Cortex of kidney (tissue), 1 donor: ENCODE measurements around the gene NR1H3.
"Not testable (repeated sequence)": the region's sequence is repeated elsewhere in the genome, so short reads cannot be mapped to it uniquely, and the experiment has no call there.

Experiments used
- DNase-seq: peaks from one replicate; lab custom pipeline; 2025; lab: John Stamatoyannopoulos, UW

NR1H3 gene

DNA sequence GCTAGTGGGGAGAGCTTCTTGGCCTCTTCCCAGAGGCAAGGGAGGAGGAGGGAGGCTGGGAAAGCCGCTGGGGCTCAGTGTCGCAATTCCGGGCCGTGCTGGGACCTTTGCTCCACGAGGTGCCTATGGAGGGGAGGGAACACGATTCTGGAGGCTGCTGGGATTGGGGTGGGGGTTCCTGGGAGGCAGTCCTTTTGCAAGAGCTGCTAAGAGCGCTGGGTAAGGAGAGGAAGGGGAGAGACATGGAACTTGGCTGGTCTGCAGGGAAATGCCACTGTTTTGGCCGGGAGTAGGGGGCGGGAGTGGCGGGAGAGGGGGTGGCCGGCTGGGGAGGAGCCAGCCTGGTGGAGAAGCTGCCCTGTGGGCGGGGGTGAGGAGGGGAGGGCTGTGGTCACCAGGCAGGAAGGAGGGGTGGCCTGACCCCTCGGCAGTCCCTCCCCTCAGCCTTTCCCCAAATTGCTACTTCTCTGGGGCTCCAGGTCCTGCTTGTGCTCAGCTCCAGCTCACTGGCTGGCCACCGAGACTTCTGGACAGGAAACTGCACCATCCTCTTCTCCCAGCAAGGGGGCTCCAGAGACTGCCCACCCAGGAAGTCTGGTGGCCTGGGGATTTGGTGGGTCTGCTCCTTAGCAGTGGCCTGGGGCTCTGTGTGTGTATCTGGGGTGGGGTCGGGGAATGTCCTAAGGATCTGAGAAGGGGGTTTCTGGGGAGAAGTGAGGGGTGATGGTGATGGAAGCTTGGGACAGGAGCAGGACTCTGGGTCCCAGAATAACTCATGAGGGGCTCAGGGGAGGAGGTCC lies at the start of gene NR1H3:
Gene NR1H3, plus strand, starts transcription at position 480 of the 800 bp plus-strand sequence. CDS start 1,221 bp downstream, outside the sequence.
- no peak for DNase-seq

DNA sequence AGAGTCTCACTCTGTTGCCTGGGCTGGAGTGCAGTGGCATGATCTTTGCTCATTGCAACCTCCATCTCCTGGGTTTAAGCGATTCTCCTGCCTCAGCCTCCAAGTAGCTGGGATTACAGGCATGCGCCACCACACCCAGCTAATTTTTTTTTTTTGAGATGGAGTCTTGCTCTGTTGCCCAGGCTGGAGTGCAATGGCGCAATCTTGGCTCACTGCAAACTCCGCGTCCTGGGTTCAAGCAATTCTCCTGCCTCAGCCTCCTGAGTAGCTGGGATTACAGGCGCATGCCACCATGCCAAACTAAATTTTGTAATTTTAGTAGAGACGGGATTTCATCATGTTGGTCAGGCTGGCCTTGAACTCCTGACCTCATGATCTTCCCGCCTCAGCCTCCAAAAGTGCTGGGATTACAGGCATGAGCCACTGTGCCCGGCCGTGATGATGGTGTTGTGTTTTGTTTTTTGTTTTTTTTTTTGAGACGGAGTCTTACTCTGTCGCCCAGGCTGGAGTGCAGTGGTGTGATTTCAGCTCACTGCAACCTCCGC lies 49.7 kb upstream of the NR1H3 start:
- not testable (repeated sequence) for DNase-seq

DNA sequence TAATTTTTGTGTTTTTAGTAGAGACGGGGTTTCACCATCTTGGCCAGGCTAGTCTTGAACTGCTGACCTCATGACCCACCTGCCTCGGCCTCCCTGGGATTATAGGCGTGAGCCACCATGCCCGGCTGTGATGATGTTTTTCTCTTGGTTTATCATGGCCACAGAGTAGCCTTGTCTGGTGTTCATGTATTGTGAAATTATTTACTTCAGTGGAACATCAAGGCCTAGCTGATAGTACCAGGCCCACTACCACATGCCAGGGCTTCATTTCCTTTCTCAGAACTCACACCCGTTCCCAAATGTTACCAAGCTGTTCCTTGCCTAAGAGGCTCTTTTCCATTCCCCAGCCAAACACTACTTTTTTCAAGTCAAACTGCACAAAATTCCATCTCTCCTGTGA lies 49.2 kb upstream of the NR1H3 start:
- no peak for DNase-seq

DNA sequence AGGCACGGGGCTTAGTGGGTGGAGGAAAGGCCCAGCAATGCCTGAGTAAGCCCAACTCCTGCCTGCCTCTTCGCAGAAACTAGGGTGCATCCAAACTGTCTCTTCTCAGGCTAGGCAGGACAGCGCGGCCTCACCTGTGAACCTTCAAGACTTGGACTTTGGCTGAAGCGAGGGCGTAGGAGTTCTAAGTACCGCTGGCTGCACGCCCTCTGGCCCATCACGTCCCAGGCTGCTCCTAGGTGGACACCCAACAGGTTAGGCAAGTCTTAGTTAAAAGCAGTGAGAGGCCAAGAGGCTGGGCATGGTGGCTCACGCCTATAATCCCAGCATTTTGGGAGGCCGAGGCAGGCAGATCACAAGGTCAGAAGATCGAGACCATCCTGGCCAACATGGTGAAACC lies 44.9 kb upstream of the NR1H3 start:
- no peak for DNase-seq

DNA sequence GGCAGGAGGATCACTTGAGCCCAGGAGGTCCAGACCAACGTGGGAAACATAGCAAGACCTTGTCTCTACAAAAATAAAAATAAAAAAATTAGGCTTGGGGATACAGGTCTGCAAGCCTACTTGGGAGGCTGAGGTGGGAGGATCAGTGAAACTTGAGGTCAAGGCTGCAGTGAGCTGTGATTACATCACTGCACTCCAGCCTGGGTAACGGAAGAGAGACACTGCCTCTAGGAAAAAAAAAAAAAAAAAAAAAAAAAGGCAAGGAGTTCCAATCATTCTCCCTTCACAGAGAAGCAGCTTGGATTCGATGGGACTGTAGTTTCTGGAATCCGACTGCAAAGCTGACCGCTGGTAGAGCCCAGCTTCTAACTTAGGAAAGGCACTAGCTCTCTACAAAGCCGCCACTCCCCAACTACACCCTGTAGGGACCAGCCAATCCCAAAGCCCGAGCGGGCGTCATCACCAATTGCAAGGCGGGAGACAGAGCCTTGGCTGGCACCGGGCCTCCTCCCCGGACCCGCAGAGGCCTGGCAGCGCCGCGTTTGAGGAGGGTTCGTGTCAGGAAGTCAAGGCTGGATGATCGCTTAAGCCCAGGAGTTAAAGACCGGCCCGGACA lies 43.7 kb upstream of the NR1H3 start:
- DNase-seq, result peak; percentile 49

DNA sequence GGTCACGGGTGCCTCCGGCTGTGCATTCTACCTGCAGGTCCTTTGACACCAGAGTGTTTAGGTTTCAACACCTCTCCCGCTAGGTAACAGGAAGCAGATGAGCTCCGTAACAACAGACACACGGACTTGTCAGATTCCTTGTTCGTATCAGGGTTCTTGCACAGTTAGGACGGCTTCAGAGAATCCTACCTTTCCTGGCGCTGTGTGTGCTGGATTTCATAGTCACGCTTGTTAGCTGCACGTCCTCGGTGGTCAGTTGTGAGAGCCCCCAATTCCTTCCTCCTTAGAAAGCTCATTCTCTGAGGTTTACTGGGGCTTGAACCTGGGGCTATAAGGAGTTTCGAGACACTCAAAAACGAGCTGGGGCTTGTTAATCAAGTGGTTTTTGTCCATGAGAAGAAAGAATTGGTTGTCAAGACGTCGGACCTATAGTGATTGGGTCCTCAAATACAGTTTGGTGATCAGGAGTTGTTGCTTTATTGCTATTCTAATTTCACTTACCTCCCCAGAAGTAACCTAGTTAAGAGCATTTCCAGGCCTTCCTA lies 42.4 kb upstream of the NR1H3 start:
- DNase-seq, result no peak

DNA sequence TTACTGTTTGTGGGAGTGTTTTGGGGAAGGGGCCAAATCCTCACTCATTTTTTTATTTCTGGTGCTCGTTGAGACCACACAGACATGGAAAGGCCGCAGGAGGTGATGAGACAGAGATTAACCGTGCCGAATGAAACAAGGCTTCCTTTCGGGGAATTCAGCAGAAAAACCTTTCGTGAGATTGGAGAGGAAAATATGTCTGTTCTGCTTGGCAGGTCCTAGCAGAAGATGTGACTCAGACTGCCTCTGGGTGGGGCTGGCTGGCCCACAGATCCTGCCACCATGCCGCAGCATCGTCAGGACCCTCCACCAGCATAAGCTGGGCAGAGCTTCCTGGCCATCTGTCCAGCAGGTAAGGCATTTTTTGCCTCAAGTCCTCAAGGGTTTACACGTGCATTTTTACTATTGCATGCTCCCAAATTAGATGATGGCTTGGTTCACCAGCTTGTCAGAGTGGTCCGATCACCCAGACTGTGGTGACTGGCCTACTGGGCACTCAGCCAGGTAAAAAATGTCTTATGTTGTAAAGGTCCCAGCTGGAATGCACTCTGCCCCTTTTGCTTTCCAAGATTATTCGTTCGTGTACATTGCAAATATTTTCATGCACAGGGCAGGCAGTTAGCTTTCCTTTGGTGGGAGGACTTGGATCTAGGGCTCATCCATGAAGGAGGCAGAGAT lies 41.5 kb upstream of the NR1H3 start:
- no peak for DNase-seq

DNA sequence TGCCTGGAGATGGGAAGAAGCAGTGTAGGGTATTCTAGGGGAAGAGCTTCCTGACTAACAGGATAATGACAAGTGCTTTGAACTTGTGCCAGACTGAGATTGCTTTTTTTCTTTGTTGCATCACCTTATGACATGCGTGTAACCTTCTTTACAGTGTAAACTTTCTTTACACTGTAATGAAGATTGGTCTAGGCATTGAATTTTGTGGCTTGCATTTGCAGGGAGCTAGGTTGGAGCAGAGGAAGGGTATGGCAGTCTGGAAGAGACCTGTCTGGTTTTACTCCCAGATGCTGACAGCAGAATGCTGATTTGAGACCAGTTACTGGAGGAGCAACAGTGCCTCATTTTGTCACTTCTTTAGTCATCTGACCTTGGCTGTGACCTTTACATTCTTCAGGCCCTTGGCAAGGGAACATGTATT lies 37.4 kb upstream of the NR1H3 start:
- DNase-seq, result no peak

DNA sequence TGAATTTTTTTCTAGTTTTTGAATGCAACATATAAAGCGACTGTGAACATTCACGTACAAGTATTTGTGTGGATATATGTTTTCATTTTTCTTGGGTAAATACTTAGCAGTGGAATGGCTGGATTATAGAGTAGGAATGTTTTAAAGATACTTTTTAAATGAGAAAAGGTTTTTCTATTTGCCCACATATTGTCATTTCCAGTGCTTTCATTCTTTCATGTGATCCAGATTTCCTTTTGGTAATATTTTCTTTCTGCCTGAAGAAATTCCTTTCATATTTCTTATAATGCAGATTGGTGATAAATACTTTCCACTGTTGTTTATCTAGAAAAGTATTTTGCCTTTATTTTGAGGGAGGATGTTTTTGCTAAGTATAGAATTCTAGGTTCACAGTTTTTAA lies 35.1 kb upstream of the NR1H3 start:
- no peak for DNase-seq

DNA sequence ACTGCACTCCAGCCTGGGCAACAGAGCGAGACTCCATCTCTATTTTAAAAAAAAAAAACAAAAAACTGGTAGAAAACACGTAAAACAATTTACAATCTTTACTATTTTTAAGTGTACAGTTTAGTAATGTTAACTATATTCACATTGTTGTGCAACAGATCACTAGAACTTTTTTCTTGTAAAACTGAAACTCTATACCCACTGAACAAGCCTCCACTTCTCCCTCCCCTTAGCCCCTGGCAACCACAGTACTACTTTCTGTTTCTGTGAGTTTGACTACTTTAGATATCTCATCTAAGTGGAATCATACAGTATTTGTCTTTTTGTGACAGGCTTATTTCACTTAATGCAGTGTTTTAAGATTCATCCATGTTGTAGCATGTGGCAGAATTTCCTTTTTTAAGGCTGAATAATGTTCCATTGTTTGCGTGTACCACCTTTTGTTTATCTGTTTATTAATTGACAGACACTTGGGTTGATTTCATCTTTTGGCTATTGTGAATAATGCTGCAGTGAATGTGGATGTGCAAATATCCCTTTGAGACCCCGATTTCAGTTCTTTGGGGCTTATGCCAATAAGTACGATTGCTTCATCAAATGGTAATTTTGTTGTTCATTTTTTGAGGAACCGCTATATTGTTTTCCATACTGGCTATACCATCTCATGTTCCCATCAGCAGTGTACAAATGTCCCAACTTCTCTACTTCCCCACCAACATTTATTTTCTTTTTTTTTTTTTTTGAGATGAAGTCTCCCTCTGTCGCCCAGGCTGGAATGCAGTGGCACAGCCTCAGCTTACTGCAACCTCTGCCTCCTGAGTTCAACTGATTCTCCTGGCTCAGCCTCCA lies 32.0 kb upstream of the NR1H3 start:
- no peak for DNase-seq

DNA sequence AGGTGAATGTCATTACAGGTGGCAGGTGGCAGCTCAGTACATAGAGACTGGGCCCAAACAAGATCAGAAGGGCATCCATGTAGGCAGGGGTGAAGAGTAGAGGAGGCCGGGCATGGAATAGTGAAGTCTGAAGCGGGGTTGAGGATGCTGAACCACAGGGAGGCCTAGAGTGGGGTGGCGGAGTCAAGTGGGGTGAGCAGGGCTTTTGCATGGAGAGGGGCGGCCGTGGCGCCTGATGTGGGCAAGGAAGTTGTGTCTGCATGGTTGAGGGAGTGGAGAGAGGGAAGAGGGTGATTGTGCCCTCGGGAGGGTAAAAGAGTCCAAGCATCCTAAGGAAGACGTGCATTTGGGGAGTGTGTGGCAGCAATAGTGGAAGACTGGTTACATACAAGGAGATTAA lies 28.6 kb upstream of the NR1H3 start:
- no peak for DNase-seq

DNA sequence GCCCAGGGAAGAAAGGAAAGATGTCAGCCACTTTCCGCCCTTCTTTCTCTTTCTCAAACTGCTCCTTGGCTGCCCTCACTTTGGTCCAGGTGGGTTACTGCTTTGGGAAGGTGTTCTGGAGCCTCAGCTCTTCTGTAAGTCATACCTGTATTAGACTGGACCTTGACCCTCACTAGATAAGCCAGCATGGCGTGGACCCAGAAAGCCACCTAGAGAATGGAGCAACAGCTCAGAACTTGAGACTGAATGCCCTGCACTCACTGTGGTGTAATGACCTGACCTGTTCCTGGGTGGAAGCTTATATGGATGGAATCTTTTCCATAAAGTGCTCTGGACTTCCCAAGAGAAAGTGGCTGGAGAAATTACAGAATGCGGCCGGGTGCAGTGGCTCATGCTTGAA lies 24.7 kb upstream of the NR1H3 start:
- DNase-seq, result no peak

DNA sequence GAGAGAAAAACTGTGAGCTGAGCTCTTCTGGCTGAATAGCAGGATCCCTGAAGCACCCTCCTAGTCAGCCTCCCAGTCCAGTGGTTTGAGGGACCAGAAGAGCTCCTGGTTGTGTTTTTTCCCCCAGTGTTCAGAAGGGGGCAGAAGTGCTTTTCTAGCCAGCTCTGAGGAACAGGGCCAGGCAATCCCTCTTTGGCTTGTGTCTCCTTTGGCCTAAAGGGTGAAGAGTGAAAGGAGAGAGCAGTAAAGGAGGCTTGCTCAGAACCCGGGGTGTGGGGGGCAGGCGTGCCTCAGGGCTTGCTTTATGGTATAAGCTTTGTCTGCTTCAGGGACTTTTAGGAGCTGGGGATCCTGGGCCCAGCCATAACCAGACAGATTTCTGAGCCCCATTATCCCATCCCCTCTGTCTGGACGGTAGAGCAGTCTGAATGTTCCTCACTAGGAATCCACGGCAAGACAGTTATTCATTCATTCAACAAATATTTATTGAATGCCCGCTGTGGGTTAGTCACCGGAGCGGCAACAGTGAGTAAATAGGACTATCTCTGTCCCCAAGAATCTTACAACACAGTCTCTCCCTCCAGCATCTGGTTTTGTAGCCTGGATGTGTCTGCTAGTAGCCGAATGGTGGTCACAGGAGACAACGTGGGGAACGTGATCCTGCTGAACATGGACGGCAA lies 23.7 kb upstream of the NR1H3 start:
- no peak for DNase-seq

DNA sequence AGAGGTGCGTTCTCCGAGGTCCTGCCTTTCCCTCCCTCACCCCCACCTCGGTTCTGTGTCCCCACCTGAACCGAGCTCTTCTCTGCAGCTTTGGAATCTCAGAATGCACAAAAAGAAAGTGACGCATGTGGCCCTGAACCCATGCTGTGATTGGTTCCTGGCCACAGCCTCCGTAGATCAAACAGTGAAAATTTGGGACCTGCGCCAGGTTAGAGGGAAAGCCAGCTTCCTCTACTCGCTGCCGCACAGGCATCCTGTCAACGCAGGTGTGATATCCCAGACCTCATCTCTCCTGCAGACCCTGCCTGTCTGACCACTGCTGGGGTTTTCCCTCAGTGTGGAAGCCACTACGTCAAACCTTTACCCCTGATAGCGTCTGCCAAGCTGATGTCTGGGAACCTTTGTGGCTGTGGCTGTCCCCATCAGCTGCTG lies 23.1 kb upstream of the NR1H3 start:
- no peak for DNase-seq

DNA sequence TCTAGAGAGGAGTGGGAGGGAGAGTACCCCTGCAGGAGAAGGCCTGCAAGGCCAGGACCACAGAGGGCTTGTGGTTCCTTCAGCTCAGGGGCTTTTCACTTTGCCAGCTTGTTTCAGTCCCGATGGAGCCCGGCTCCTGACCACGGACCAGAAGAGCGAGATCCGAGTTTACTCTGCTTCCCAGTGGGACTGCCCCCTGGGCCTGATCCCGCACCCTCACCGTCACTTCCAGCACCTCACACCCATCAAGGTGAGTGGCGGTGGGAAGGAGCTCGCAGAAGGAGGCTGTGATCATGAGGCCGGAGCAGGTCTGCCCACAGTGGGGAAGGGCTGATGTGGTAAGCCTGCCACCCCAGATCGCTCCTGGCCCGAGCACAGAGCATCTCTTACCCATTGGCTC lies 22.6 kb upstream of the NR1H3 start:
- no peak for DNase-seq

DNA sequence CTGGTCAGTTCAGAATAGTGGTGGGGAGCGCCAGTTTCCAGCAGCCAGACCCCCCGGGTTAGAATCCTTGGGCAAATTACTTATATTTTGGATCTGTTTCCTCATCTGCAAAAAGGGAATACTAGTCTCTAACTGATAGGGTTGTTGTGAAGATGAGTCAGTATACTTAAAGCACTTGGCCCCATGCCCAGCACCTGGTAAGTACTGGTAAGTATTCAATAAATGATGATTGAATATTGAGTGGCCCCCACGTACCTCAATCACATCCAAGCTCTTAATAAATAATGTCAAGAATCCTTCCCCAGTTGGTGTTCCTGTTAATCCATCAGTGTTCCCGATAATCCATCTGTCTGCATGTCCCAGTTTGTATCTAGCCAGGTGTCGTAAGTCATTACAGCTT lies 21.3 kb upstream of the NR1H3 start:
- DNase-seq, result no peak

DNA sequence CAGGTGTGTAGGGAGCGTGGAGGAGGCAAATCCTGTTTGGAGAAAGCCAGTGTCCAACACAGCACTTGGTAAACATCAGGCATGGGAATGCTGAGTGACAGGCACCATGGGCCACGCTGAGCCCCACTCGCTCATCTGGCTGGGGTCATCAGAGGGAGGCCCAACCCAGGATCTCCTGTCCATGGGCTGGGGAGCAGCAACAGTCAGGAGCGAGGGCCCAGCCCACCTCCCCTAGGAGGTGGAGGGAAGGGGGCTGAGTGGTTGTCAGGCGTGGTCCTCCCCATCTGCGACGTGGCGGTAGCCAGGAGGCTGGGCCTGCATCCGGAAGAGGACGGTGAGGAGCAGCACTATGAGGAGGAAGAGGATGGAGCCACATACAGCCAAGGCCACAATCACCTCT lies 17.9 kb upstream of the NR1H3 start:
- DNase-seq, result no peak

DNA sequence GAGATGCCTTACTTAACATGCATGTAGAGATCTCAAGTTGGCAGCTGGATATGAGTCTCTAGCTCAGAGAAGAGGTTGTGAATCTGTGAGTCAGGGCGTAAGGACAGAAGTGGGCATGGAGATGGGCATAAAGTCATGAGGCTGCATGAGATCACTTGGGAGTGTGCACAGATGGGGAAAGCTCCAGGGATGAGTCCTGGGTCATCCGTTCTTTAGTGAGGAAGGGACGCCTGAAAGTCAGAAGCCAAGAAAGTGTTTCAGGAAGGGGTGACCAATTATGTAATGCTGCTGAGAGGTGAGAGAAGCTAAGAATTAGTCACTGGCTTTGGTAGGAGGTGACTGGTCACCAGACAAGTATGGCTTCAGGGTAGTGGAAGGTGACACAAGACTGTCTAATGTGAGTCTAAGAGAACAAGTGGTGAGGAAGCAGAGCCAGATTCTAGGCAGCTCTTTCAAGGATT lies 15.9 kb upstream of the NR1H3 start:
- no peak for DNase-seq

DNA sequence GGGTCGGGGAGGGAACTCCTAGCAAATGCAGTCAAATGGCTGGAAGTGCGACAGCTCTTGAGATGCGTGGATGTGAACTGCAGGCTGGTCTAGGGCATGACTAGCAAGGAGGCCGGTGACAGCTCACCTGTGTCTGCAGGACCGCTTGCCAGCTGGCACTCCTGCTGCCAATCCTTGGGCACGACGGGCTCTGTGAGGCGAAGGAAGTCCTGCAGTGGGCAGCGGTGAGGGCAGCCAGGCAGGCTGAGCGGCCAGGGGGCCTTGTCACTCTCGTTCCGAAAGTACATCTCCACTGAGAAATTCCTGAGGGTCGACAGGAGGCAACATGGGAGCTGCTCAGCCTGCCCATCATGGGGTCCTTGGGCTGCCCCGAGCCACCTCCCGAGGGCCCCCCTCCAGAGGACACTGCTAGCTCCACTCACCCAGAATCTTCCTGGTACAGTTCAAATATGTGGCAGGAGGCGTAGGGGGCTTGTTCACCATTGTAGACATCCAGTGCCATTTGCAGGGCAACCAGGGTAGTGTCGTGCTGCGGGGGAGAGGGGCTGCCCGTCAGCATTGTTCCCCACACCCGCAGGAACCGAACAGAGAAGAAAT lies 15.1 kb upstream of the NR1H3 start:
- DNase-seq, result no peak

DNA sequence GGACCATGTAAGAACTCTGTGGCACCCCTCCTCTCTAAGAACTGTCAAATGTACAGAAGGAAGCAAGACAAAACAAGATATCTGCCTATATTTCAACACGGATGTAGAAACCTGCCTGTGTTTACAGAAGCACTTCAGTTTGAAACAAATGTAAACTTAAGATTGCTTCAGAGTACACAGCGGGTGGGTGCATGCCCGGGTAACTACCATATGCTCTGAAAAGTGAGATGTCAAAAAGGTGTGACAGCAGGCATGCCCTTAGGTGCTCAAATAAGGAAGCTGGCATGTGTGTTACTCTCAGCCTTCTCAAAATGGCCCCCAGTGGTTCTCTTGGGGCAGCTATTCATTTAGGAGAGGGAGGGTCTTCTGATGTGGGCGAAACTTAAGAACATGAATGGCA lies 14.3 kb upstream of the NR1H3 start:
- no peak for DNase-seq
